T-helper 2 cell treated with Interferon-gamma antibody and Interleukin-4, amounts not matched to agents 100 ng/mL and 5 ng/mL, for 36 hours (primary cell): Measurements from ENCODE around the gene S100A1. TPM values are rescaled to one million over a fixed set of nuclear protein-coding genes. Genes with fewer than 3 reads are reported as not detected.
"Not testable (repeated sequence)": the region's sequence is repeated elsewhere in the genome, so short reads cannot be mapped to it uniquely, and the experiment has no call there.

Experiments
- intact Hi-C: fragments of 100-400 bp; cut with micrococcal nuclease; formaldehyde crosslinking; loops from one replicate; pipeline ENCODE4 v1.15.1; 2023
- total RNA-seq: library from RNA; stranded (reverse); gene quantifications from 2 replicates; pipeline ENCODE4 v1.2.3, GENCODE V29; 2022

The S100A1 gene
- total RNA-seq, 1 donor from 2014 or later: not detected

- intact Hi-C loops: no loop called here
These were observed 23.5 kb downstream of the S100A1 start for GRCh38 chr1:153651771-153652170.

GRCh38 chr1:153652805-153653500, 24.7 kb downstream of the S100A1 start:
- intact Hi-C loops: no loop called here

GRCh38 chr1:153655333-153655732, 27.1 kb downstream of the S100A1 start:
- intact Hi-C loops: no loop called here

GRCh38 chr1:153658400-153659174, 30.4 kb downstream of the S100A1 start, which contains the start of gene SNAPIN:
SNAPIN (plus strand) TSS chr1:153658703; CDS start chr1:153658744, 41 bp downstream.
- intact Hi-C loops: loop anchor here (1.0 kb wide), 2 partner anchors 13 to 24 kb away; partner anchors contain the start of gene CHTOP

- intact Hi-C loops: no loop called here
These were observed 30.9 kb downstream of the S100A1 start for GRCh38 chr1:153659175-153659534.

GRCh38 chr1:153659656-153660055, 31.4 kb downstream of the S100A1 start:
- intact Hi-C loops: no loop called here

GRCh38 chr1:153661111-153661708, 33.0 kb downstream of the S100A1 start:
- intact Hi-C loops: no loop called here

- intact Hi-C loops: no loop called here
These were observed 34.0 kb downstream of the S100A1 start for GRCh38 chr1:153662269-153662668.

GRCh38 chr1:153663211-153663610, 35.0 kb downstream of the S100A1 start:
- intact Hi-C loops: no loop called here

- intact Hi-C loops: no loop called here
These were observed 39.2 kb downstream of the S100A1 start for GRCh38 chr1:153667439-153667838.

GRCh38 chr1:153668672-153669071, 40.4 kb downstream of the S100A1 start:
- intact Hi-C loops: not testable (repeated sequence)

- intact Hi-C loops: loop anchor here (2.0 to 10.0 kb wide), 4 partner anchors 105 to 658 kb away; partner anchors contain the start of genes ATP8B2, CREB3L4, RAB13 and SLC27A3
These were observed 41.4 kb downstream of the S100A1 start for GRCh38 chr1:153669606-153670005.

GRCh38 chr1:153670257-153670858, 42.1 kb downstream of the S100A1 start:
- intact Hi-C loops: loop anchor here (2.0 to 10.0 kb wide), 4 partner anchors 104 to 657 kb away; partner anchors contain the start of genes ATP8B2, CREB3L4, RAB13 and SLC27A3

- intact Hi-C loops: loop anchor here (1.0 to 10.0 kb wide), 8 partner anchors 13 to 656 kb away; partner anchors contain the start of genes ATP8B2, CHTOP, CREB3L4 and HAX1
These were observed 42.8 kb downstream of the S100A1 start, which contains the start of gene ILF2 for GRCh38 chr1:153670859-153671627. ILF2 (minus strand) TSS chr1:153670993; CDS start chr1:153670922, 71 bp downstream.

GRCh38 chr1:153671628-153672353, 43.6 kb downstream of the S100A1 start:
- intact Hi-C loops: loop anchor here (1.0 to 10.0 kb wide), 8 partner anchors 13 to 656 kb away; partner anchors contain the start of genes ATP8B2, CHTOP, CREB3L4 and HAX1

- intact Hi-C loops: loop anchor here (5.0 to 10.0 kb wide), 3 partner anchors 101 to 654 kb away; partner anchors contain the start of genes ATP8B2, CREB3L4 and SLC27A3
These were observed 45.3 kb downstream of the S100A1 start for GRCh38 chr1:153673511-153673910.

- intact Hi-C loops: loop anchor here (1.0 to 10.0 kb wide), 3 partner anchors 71 to 313 kb away; partner anchors contain the start of genes RPS27 and SLC27A3
These were observed 49.7 kb downstream of the S100A1 start for GRCh38 chr1:153677718-153678518.
